Measurements from ENCODE around the gene COL9A2. TPM values are rescaled to one million over a fixed set of nuclear protein-coding genes. Genes with fewer than 3 reads are reported as not detected.

COL9A2 gene
- total RNA-seq, 2 experiments from 2014 or later: 10.6 to 21.4 TPM

- Histone ChIP-seq H3K4me3 (ENCODE audit: low read depth, low read length, poor library complexity, severe bottlenecking) (no peak overlapping the region), H3K9me2 (ENCODE audit: insufficient read depth, low read length) (no peaks in the 10 kb centered on the region), H3K9me3 (ENCODE audit: low read length) (no peaks in the 10 kb centered on the region), H3K4me1 (ENCODE audit: insufficient read depth, low read length, poor library complexity, severe bottlenecking) (no peaks in the 10 kb centered on the region), H4K20me1 (ENCODE audit: insufficient read depth, low read length) (no peaks in the 10 kb centered on the region), H3K27ac (ENCODE audit: low read depth, low read length, poor library complexity, severe bottlenecking) (no peak overlapping the region), H3K36me3 (ENCODE audit: insufficient read depth, low read length) (no peaks in the 10 kb centered on the region), H3K79me2 (ENCODE audit: insufficient read depth, low read depth, low read length) (no peaks in the 10 kb centered on the region), H3K4me2 (ENCODE audit: low read length) (no peak overlapping the region), H2AFZ (ENCODE audit: low read length) (no peak overlapping the region)
- ChIA-PET POLR2A (interaction anchor here (1.0 kb wide), 1 partner anchor 152 kb away, joined by 3 read pairs; no protein-coding TSS in a partner anchor), CTCF (ENCODE audit: unreplicated experiment) (interaction anchor here (0.5 to 1.3 kb wide), 2 partner anchors 19 to 153 kb away, joined by 3 to 4 read pairs; no protein-coding TSS in a partner anchor)
- no peak for DNase-seq (ENCODE audit: low spot score)
- intact Hi-C loops (cut with micrococcal nuclease; ENCODE audit: unreplicated experiment): loop anchor here (1.0 kb wide), 1 partner anchor 162 kb away; no protein-coding TSS in a partner anchor
- BruUV-seq (replicated peaks): no TSS peak
- no peak for TF ChIP-seq EZH2phosphoT487 (IDR thresholded peaks at IDR 0.05; ENCODE audit: borderline replicate concordance, low read depth, low read length)
- no peak for TF ChIP-seq CTCF (conservative IDR thresholded peaks at IDR 0.05; ENCODE audit: low read length)
Observed at GRCh38 chr1:40305871-40306270, 11.2 kb downstream of the COL9A2 start.

GRCh38 chr1:40305451-40305850, 11.6 kb downstream of the COL9A2 start:
- H2AFZ ChIP-seq (ENCODE audit: low read length): no peak overlapping the region
- no peak overlapping the region for H3K4me2 ChIP-seq (ENCODE audit: low read length)
- H3K36me3 ChIP-seq (ENCODE audit: insufficient read depth, low read length): no peaks in the 10 kb centered on the region
- intact Hi-C loops (cut with micrococcal nuclease; ENCODE audit: unreplicated experiment): loop anchor here (1.0 kb wide), 1 partner anchor 161 kb away; no protein-coding TSS in a partner anchor
- BruUV-seq (replicated peaks): no TSS peak
- no peaks in the 10 kb centered on the region for H3K9me2 ChIP-seq (ENCODE audit: insufficient read depth, low read length)
- POLR2A ChIA-PET: interaction anchor here (1.0 kb wide), 1 partner anchor 152 kb away, joined by 3 read pairs; no protein-coding TSS in a partner anchor
- no peaks in the 10 kb centered on the region for H3K79me2 ChIP-seq (ENCODE audit: insufficient read depth, low read depth, low read length)
- H3K9me3 ChIP-seq (ENCODE audit: low read length): no peaks in the 10 kb centered on the region
- DNase-seq (ENCODE audit: low spot score): peak; percentile 50
- no peaks in the 10 kb centered on the region for H4K20me1 ChIP-seq (ENCODE audit: insufficient read depth, low read length)
- CTCF ChIA-PET (ENCODE audit: unreplicated experiment): interaction anchor here (0.5 to 1.3 kb wide), 2 partner anchors 19 to 152 kb away, joined by 3 to 4 read pairs; no protein-coding TSS in a partner anchor
- no peak overlapping the region for H3K4me3 ChIP-seq (ENCODE audit: low read depth, low read length, poor library complexity, severe bottlenecking)
- TF ChIP-seq EZH2phosphoT487 (IDR thresholded peaks at IDR 0.05; ENCODE audit: borderline replicate concordance, low read depth, low read length) (no peak), CTCF (conservative IDR thresholded peaks at IDR 0.05; ENCODE audit: low read length) (peak; percentile 64)
- no peaks in the 10 kb centered on the region for H3K4me1 ChIP-seq (ENCODE audit: insufficient read depth, low read length, poor library complexity, severe bottlenecking)
- H3K27ac ChIP-seq (ENCODE audit: low read depth, low read length, poor library complexity, severe bottlenecking): no peak overlapping the region

- Histone ChIP-seq H3K4me3 (ENCODE audit: low read depth, low read length, poor library complexity, severe bottlenecking) (no peak overlapping the region), H3K4me1 (ENCODE audit: insufficient read depth, low read length, poor library complexity, severe bottlenecking) (no peaks in the 10 kb centered on the region), H3K79me2 (ENCODE audit: insufficient read depth, low read depth, low read length) (no peaks in the 10 kb centered on the region), H3K9me2 (ENCODE audit: insufficient read depth, low read length) (no peaks in the 10 kb centered on the region), H3K4me2 (ENCODE audit: low read length) (no peak overlapping the region), H3K36me3 (ENCODE audit: insufficient read depth, low read length) (no peaks in the 10 kb centered on the region), H2AFZ (ENCODE audit: low read length) (no peak overlapping the region), H3K9me3 (ENCODE audit: low read length) (no peaks in the 10 kb centered on the region), H3K27ac (ENCODE audit: low read depth, low read length, poor library complexity, severe bottlenecking) (no peak overlapping the region), H4K20me1 (ENCODE audit: insufficient read depth, low read length) (no peaks in the 10 kb centered on the region)
- intact Hi-C loops (cut with micrococcal nuclease; ENCODE audit: unreplicated experiment): no loop called here
- TF ChIP-seq EZH2phosphoT487 (IDR thresholded peaks at IDR 0.05; ENCODE audit: borderline replicate concordance, low read depth, low read length) (no peak), CTCF (conservative IDR thresholded peaks at IDR 0.05; ENCODE audit: low read length) (no peak)
- no TSS peak for BruUV-seq (replicated peaks)
- CTCF ChIA-PET (ENCODE audit: unreplicated experiment): no interaction called here
- POLR2A ChIA-PET: no interaction called here
- DNase-seq (ENCODE audit: low spot score): no peak
Observed at GRCh38 chr1:40303790-40304189, 13.3 kb downstream of the COL9A2 start.
